GM12801 (cell line): ENCODE data around the gene KCNJ5.

ENCODE experiments used
- CTCF ChIP-seq: IDR thresholded peaks from one replicate; pipeline ENCODE4 v1.5.1; 2011; ENCODE audit warnings: control low read depth; ENCODE audit not compliant: insufficient read length; ENCODE audit errors: extremely low read depth

The KCNJ5 gene

DNA sequence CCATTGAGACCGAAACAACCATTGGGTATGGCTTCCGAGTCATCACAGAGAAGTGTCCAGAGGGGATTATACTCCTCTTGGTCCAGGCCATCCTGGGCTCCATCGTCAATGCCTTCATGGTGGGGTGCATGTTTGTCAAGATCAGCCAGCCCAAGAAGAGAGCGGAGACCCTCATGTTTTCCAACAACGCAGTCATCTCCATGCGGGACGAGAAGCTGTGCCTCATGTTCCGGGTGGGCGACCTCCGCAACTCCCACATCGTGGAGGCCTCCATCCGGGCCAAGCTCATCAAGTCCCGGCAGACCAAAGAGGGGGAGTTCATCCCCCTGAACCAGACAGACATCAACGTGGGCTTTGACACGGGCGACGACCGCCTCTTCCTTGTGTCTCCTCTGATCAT is 20.5 kb downstream of the KCNJ5 start:
- TF ChIP-seq CTCF = no peak

DNA sequence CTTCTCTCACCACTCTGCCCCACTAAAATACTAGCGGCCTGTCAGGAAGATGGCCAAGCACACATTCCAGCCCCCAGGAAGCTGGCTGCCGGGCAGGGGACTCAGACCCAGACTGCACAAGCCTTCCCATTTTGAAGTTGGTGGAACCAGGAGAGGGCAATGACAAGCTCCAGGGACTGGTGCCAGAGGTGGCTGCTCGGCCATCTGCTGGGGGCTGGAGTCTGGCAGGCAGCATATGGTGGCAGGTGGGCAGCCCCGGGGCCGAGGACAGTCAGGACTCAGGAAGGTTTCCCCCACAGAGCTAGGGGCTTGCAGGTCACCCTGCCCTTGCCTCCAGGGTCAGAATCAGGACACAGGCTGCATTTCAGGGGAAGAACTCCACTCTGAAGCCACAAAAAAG is 22.6 kb downstream of the KCNJ5 start:
- TF ChIP-seq CTCF = no peak

DNA sequence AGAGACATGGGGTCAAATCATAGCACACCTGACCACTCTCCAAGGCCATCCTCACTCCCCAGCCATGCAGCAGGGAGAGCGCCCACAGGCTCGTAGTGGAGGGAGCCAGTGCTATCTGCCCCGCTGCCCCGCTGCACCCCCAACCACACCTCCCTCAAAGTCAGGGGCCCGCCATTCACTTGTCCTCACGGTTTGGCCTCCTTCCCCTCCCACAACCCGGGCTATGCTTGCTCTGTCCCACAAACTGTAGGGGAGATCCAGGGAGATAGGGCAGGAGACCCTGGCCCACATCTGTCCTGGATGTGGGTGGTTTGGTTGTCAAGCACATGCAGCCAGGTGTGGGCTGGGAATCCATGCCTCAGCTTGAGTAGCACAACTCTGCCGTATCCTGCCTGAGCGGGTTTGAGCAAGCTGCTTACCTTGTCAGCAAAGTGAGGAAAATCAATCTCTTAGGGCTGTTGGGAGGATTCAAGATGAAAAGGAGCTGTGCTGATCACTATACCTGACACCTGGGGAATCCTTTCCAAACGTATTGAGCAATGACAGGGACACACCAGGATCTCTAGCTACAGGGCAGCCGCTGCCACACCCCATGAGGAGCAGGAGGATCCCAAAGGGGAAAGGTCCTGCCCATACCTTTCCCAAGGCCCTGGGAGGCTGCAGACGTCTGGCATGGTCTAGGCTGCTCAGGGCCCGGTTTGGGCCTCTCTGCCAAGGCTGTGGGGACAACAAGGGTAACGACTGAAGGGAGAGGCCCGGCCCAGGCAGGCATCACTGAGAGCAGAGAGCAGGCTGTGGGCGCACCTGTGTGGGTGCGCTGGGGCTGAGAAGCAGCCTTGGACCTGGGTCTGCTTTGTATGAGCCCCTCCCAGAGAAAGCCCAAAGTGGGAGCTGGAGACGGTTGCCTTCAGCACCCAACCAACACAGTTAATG is 23.3 kb downstream of the KCNJ5 start:
- no peak for TF ChIP-seq CTCF

- TF ChIP-seq CTCF = no peak
Measured at GRCh38 chr11:128915149-128915521, 24.0 kb downstream of the KCNJ5 start.

DNA sequence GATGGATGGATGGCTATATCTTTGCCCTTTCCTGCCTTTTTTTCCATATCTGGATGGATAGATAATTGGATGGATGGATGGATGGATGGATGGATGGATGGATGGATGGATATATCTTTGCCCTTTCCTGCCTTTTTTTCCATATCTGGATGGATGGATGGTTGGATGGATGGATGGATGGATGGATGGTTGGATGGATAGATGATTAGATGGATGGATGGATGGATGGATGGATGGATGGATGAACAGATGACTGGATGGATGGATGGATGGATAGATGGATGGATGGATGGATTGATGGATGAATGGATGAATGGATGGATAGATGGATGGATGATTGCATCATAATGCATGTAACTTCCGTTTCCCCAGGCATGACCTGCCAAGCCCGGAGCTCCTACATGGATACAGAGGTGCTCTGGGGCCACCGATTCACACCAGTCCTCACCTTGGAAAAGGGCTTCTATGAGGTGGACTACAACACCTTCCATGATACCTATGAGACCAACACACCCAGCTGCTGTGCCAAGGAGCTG is 24.9 kb downstream of the KCNJ5 start:
- TF ChIP-seq CTCF = no peak

GRCh38 chr11:128916681-128917080 is 25.5 kb downstream of the KCNJ5 start:
- no peak for TF ChIP-seq CTCF

DNA sequence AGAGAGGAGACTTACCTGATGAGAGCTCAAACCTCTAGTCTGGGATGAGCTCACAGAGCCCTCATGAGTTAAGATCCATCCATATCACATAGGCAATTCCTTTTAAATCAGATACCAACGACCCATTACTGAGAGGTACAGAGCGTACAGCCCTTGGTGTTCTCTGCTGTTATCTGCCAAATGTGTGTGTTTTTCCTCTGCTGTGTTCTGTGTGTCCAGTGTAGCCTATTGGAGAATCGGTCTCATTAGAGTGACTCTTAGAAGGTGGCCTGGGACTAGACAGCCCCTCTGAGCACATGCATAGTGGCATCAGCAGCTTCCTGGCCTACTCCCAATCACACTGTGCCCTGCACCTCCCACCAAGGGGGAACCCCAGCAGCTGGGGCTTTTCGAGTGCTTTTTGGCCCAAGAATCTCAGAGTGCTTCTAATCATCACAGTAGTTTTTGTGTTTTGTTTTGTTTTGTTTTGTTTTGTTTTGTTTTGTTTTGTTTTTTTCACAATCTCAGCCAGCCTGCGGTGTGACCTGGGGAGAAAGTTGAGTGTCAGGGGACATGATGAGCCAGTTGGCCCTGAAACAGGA is 26.1 kb downstream of the KCNJ5 start:
- no peak for TF ChIP-seq CTCF
